Bronchial epithelial cell (primary cell): ENCODE measurements around the gene SYTL3. TPM values are rescaled to one million over a fixed set of nuclear protein-coding genes. Genes with fewer than 3 reads are reported as not detected.
"Not testable (repeated sequence)": the region's sequence is repeated elsewhere in the genome, so short reads cannot be mapped to it uniquely, and the experiment has no call there.

ENCODE experiments used
- DNase-seq: peaks from one replicate; pipeline ENCODE4 v3.0.0-alpha.2; 2010; ENCODE audit warnings: low read depth
- FAIRE-seq: peaks from 2 replicates; lab custom pipeline; 2011; peaks lifted over from hg19 to GRCh38; lab: Jason Lieb, UNC
- H3K27me3 ChIP-seq: 2 replicates; pipeline ENCODE4 v1.5.1; 2011; ENCODE audit warnings: low read length; ENCODE audit not compliant: control insufficient read depth, insufficient read depth
- H3K36me3 ChIP-seq: 2 replicates; pipeline ENCODE4 v1.5.1; 2011; ENCODE audit warnings: low read length; ENCODE audit not compliant: control insufficient read depth, insufficient read depth
- H3K4me3 ChIP-seq: 2 replicates; pipeline ENCODE4 v1.5.1; 2011; ENCODE audit warnings: mild to moderate bottlenecking, low read depth, low read length, control low read depth
- CTCF ChIP-seq: IDR thresholded peaks from 2 replicates; pipeline ENCODE4 v1.5.1; 2011; ENCODE audit warnings: mild to moderate bottlenecking, moderate library complexity, low read length, control low read depth, inconsistent platforms; ENCODE audit not compliant: insufficient read depth, severe bottlenecking
- total RNA-seq: library from RNA; depleted of rRNA; stranded (reverse); fragments of >200 nt; gene quantifications from 2 replicates; pipeline ENCODE4 v1.2.1, GENCODE V29; 2014

SYTL3 gene
- total RNA-seq: 1.1 and 2.4 TPM in 2 replicates

- DNase-seq (no peak), FAIRE-seq (no peak)
- Histone ChIP-seq H3K27me3 (no peaks in the 10 kb centered on the region), H3K36me3 (no peaks in the 10 kb centered on the region), H3K4me3 (no peak within 1 kb of the TSS)
- TF ChIP-seq CTCF: no peak
These were observed at the start of gene SYTL3 for GRCh38 chr6:158649289-158650143. Gene SYTL3, plus strand, starts transcription at chr6:158650054. Its CDS starts 13,215 bp downstream, at chr6:158663269.

GRCh38 chr6:158603261-158604047 is 46.4 kb upstream of the SYTL3 start:
- FAIRE-seq: no peak
- no peak for DNase-seq
- Histone ChIP-seq H3K27me3 (no peaks in the 10 kb centered on the region), H3K36me3 (peaks cover 19% of the 10 kb centered on the region), H3K4me3 (no peak overlapping the region)
- TF ChIP-seq CTCF: no peak

GRCh38 chr6:158604048-158604406 is 45.8 kb upstream of the SYTL3 start:
- H3K36me3 ChIP-seq: peaks cover 19% of the 10 kb centered on the region
- no peaks in the 10 kb centered on the region for H3K27me3 ChIP-seq
- H3K4me3 ChIP-seq: no peak overlapping the region
- no peak for FAIRE-seq
- DNase-seq: no peak
- no peak for TF ChIP-seq CTCF

GRCh38 chr6:158605266-158605878 is 44.5 kb upstream of the SYTL3 start:
- Histone ChIP-seq H3K4me3 (no peak overlapping the region), H3K27me3 (no peaks in the 10 kb centered on the region), H3K36me3 (peaks cover 26% of the 10 kb centered on the region)
- DNase-seq: peak; percentile 75
- peak; percentile 69 for TF ChIP-seq CTCF
- FAIRE-seq: peak; percentile 90

- H3K4me3 ChIP-seq, DNase-seq, H3K27me3 ChIP-seq, FAIRE-seq: not testable (repeated sequence)
- H3K36me3 ChIP-seq: peaks cover 26% of the 10 kb centered on the region
These were observed 43.8 kb upstream of the SYTL3 start for GRCh38 chr6:158606011-158606410.

GRCh38 chr6:158606935-158607334 is 42.9 kb upstream of the SYTL3 start:
- Histone ChIP-seq H3K36me3 (peaks cover 27% of the 10 kb centered on the region), H3K27me3 (no peaks in the 10 kb centered on the region), H3K4me3 (no peak overlapping the region)
- DNase-seq (no peak), FAIRE-seq (no peak)
- TF ChIP-seq CTCF: no peak
